Kidney epithelial cell (primary cell): ENCODE measurements around the gene S1PR5. TPM values are rescaled to one million over a fixed set of nuclear protein-coding genes. Genes with fewer than 3 reads are reported as not detected.
"Not testable (repeated sequence)": the region's sequence is repeated elsewhere in the genome, so short reads cannot be mapped to it uniquely, and the experiment has no call there.

Source experiments
- DNase-seq: peaks from one replicate; pipeline ENCODE4 v3.0.0-alpha.2; 2010; ENCODE audit warnings: low read depth
- H3K27me3 ChIP-seq: 2 replicates; pipeline ENCODE4 v1.6.0; 2011; ENCODE audit warnings: low read length; ENCODE audit not compliant: control insufficient read depth, insufficient read depth
- H3K36me3 ChIP-seq: 2 replicates; pipeline ENCODE4 v1.5.1; 2011; ENCODE audit warnings: low read length; ENCODE audit not compliant: control insufficient read depth, insufficient read depth
- H3K4me3 ChIP-seq: 2 replicates; pipeline ENCODE4 v1.5.1; 2011; ENCODE audit warnings: low read depth, mild to moderate bottlenecking, control low read depth, low read length
- CTCF ChIP-seq: IDR thresholded peaks from 2 replicates; pipeline ENCODE4 v1.5.1; 2011; ENCODE audit warnings: mild to moderate bottlenecking, moderate library complexity, low read length, control low read depth, inconsistent platforms; ENCODE audit not compliant: insufficient read depth, poor library complexity, severe bottlenecking
- total RNA-seq: library from RNA; depleted of rRNA; stranded (reverse); fragments of >200 nt; gene quantifications from 2 replicates; pipeline ENCODE4 v1.2.3, GENCODE V29; 2015

Gene S1PR5
- total RNA-seq, 1 donor from 2014 or later, result 0.08 TPM

DNA sequence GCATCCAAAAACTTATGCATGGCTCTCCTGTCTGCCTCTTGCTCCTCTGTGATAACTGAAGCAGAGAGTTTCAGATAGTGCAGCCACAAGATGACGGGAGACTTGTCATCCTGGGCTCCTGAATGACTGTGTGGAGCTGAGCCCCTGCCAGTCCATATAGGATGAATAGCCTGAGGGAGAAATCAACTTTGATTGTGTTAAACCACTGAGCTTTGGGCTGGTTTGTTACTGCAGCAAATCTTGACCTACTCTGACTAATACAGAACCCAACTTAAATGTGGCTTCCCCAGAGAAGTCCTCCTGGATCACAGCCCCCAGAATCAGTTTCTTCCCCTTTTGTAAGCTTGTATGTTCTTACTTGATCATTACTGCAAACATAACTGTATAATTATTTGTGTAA is 15.2 kb upstream of the S1PR5 start:
- Histone ChIP-seq H3K4me3 (no peak overlapping the region), H3K36me3 (no peaks in the 10 kb centered on the region), H3K27me3 (peaks cover 5% of the 10 kb centered on the region)
- no peak for TF ChIP-seq CTCF
- DNase-seq, result no peak

DNA sequence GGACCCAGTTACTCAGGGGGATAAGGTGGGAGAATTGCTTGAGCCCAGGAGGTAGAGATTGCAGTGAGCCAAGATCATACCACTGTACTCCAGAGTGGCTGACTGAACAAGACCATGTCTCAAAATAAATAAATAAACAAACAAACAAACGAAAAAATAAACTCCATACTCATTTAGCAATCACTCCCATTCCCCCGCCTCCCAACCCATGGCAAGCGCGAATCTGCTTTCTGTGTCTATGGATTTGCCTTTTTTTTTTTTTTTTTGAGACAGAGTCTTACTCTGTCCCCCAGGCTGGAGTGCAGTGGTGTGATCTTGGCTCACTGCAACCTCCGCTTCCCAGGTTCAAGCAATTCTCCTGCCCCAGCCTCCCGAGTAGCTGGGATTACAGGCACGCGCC is 9.6 kb upstream of the S1PR5 start:
- not testable (repeated sequence) for H3K36me3 ChIP-seq, H3K4me3 ChIP-seq, DNase-seq, H3K27me3 ChIP-seq

DNA sequence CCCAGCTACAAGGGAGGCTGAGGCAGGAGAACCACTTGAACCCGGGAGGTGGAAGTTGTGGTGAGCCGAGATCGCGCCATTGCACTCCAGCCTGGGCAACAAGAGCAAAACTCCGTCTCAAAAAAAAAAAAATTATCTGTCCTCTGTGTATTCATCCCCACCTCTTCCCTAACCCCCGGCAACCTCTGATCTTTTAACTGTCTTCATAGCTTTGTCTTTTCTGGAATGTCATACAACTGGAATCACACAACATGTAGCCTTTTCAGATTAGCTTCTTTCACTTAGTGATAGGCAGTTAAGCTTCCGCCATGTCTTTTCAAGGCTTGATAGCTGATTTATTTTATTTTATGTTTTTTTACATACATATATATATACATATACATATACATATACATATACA is 8.4 kb upstream of the S1PR5 start:
- H3K36me3 ChIP-seq, result no peaks in the 10 kb centered on the region
- no peak for TF ChIP-seq CTCF
- peaks cover 8% of the 10 kb centered on the region for H3K27me3 ChIP-seq
- no peak overlapping the region for H3K4me3 ChIP-seq
- no peak for DNase-seq

- H3K4me3 ChIP-seq, result no peak overlapping the region
- no peak for DNase-seq
- H3K27me3 ChIP-seq, result peaks cover 27% of the 10 kb centered on the region
These were observed 5.9 kb upstream of the S1PR5 start for GRCh38 chr19:10523135-10523636.

DNA sequence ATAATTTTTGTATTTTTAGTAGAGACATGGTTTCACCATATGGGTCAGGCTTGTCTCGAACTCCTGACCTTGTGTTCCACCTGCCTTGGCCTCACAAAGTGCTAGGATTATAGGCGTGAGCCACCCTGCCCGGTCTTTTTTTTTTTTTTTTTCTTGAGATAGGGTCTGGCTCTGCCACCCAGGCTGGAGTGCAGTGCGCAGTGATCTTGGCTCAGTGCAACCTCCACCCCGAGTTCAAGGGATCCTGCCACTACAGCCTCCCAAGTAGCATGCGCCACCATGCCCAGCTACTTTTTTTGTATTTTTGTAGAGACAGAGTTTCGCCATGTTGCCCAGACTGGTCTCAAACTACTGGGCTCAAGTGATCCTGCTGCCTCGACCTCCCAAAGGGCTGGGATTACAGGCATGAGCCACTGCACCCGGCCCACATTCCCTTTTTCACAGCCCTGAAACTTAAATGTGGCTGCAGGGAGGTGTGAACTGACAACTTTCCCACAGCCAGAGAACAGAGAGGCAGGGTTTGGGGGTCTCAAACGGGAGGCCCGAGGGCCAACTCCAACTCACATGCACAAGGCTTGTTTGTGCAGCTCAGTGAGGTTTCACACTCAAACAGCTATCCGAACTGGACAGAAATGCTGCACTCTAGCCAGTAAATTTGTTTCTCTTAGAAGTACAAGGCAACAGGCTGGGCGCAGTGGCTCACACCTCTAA is 4.4 kb upstream of the S1PR5 start:
- TF ChIP-seq CTCF, result no peak
- no peak overlapping the region for H3K4me3 ChIP-seq
- peaks cover 42% of the 10 kb centered on the region for H3K27me3 ChIP-seq
- no peaks in the 10 kb centered on the region for H3K36me3 ChIP-seq
- no peak for DNase-seq

More at GRCh38 chr19:10523135-10523636, 5.9 kb upstream of the S1PR5 start:
- no peak for TF ChIP-seq CTCF
- no peaks in the 10 kb centered on the region for H3K36me3 ChIP-seq

GRCh38 chr19:10520652-10521318 is 3.5 kb upstream of the S1PR5 start:
- Histone ChIP-seq H3K4me3 (no peak overlapping the region), H3K27me3 (peaks cover 47% of the 10 kb centered on the region), H3K36me3 (no peaks in the 10 kb centered on the region)
- no peak for DNase-seq
- no peak for TF ChIP-seq CTCF
